HG03342 (cell line): ENCODE measurements around the gene SERPINA6.
"Not testable (repeated sequence)": the region's sequence is repeated elsewhere in the genome, so short reads cannot be mapped to it uniquely, and the experiment has no call there.

ENCODE experiments used
- ATAC-seq: cut with Tn5 transposase; IDR thresholded peaks from one replicate; pipeline ENCODE4 v1.9.1; 2021; ENCODE audit warnings: mild to moderate bottlenecking, moderate library complexity; ENCODE audit not compliant: unreplicated experiment

Gene SERPINA6

DNA sequence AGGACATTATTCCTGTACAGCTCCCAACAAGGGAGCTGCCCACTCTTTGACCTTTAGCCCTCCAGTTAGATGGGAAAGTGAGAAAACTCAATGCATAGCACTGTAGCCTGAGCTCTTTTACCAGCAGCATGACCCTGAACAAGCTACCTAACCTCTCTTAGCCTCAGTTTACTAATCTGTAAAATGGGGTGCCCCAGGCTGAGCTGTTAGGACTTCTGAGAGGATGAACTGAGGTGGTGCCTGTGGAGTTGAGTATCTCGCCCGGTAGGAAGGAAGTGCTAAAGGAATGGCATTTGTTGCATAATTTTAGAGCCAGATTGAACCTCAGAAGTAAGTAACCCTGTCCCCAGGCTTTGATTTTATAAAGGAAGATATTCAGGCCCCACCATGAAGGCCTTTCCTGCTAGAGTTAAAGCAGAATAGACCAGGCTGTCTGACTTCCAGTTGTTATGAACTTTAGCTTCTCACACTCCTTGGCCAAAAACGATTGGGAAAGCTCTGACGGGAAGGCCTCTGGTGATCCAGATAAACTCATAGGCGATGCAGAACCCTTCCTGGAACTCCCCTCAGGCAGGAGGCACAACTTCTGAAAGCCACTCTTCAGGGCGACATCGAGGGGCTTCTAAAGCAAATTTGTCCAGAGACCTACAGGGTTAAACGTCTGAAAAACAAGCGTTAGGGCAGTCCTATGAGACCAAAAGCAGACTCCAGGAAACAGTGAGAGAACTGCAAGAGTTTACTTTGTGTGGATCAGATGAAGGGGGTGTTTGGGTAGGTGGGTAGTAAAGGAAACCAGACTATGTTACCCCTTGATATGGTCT, 27.6 kb downstream of the SERPINA6 start:
- no peak for ATAC-seq

DNA sequence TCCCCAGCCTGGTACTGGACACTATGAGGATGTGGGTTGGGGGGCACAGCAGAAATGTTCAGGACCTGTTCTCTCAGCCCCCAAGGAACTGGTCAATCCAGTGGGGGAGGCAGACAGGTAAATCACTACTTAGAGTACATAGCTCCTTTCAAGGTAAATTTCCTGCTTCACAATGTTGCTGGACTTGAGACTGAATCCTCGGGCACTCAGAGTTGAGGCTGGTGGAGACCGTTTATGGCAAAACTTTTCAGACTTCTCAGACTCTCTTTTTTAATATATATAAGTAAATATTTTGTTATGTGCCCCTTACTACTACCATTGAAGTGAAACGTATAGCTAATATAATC, 29.6 kb downstream of the SERPINA6 start:
- ATAC-seq, result no peak

DNA sequence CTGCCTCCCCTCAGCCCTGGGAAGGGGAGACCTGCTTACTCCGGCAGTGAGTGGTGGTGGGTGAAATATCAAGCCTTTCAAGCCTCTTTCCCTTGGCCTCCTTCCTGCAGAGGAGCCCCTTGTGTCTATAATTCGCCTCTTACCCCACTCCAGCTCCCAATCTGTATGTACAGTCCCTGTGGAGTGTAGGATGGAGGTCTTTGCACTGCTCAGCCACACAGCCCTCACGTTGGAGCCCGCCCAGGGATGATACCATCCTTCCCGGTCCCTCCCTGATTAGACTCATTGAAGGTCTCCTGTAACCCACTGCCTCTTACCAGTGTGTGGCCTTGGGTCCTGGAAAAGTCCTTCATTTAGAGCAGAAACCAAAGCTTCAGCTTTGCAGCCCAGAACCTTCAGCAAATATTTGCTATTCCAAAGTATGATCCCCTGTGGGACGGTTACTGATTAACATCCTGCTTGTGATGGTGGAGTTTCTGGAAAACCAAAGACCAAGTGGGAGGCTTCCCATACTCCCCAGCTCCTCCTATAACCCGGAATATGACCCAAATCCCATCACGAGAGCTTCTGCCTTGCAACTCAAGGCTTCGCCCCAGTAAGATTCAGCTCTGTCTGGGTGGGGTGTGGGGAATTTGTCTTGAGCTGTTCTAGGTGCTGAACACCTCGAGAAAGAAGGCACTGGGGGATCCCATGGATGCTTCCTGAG, 30.1 kb downstream of the SERPINA6 start, which contains the start of gene SERPINA10:
TSS of gene SERPINA10 (minus strand) at position 397 of the 706 bp plus-strand sequence. CDS start 2,675 bp downstream, outside the sequence.
- ATAC-seq, result no peak

DNA sequence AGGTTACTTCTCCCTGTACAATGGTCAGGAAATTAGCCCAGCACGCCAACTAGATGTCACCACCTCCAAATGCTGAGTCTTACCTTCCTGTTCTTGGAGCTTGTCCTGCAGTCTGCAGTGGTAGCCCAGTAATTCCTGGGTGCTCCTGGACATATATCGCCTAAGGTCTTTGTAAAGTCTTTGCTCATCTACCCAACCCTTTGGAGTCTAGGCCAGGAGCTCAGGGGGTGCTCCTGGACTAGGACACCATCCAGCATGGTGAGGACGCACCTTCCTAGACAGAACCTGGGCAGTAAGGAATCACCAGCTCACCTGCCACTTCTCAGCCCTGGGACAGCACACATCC, 30.6 kb downstream of the SERPINA6 start:
- no peak for ATAC-seq

DNA sequence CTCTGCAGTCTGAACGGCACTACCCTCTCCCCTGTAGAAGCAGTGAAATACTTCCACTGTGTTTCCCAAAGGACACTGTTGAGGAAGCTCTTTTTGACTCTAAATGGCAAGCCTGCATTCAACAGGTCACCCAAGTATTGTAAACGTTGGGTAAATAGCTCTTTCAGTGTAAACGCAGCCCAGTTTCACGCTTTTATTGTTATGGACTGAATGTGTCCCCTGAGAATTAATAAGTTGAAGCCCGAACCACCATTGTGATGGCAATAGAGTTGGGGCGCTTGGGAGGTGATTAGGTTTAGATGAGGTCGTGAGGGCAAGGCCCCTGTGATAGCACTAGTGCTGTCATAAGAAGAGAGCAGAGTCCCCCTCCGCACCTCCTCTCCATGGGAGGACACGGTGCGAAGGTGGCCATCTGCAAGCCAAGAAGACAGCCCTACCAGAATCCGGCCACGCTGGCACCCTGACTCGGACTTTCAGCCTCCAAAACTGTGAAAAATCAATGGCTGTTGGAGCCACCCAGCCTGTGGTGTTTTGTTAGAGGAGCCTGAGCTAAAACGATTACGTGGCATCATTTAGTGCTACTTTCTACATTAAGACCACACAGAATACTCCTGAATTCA, 31.1 kb downstream of the SERPINA6 start:
- ATAC-seq, result no peak

DNA sequence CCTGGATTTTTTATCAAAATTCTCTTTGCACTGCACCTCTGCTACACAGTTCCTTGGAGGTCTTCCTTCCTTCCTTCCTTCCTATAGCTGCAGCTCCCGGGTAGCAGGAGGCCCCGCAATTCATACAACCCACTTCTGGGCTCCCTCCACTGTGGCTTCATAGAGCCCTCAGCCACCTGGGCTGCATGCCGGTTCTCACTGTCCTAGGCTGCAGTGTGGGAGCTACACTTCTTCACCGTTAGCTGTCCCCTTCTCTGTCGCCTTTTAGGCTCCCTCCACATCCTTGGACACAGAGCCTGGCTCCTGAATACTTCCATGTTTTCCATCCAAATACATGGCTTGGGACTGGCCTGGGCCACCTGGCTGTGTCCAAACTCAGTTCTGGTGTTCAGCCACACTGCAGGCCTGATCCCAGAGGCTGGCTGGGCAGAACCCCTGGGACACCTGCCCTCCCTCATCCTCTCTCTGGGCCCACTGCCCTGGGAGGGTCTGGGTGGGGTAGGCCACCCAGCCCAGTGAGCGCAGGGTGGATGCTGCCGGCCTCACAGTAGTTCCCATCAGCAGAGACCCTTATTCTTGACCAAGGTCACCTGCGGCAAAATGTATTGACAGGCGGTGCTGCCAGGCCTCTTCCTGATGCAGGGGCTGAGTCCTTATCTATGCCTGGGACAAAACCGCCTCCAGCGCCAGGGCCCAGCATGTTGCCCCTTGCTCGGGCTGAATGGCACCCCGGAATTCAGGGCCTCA, 31.8 kb downstream of the SERPINA6 start:
- ATAC-seq, result no peak

DNA sequence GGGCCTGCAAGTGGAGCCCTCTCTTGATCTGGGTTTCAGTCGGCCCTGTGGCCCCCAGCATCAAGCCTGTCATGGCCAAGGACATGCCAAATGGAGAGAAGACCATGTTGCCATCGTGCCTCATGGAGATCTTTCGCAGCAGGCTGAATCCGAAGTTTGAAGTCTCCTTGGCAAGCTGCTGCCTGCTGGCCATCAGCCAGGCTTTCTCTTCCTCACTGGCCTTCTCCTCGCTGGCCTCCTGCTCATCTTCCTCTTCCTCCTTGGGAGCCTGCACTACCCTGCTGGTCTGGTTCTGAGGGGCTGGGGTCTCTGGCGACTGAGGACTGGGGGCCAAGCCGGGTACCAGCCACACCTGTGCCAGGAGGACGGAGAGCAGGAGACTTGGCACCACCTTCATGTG, 32.9 kb downstream of the SERPINA6 start:
- no peak for ATAC-seq

DNA sequence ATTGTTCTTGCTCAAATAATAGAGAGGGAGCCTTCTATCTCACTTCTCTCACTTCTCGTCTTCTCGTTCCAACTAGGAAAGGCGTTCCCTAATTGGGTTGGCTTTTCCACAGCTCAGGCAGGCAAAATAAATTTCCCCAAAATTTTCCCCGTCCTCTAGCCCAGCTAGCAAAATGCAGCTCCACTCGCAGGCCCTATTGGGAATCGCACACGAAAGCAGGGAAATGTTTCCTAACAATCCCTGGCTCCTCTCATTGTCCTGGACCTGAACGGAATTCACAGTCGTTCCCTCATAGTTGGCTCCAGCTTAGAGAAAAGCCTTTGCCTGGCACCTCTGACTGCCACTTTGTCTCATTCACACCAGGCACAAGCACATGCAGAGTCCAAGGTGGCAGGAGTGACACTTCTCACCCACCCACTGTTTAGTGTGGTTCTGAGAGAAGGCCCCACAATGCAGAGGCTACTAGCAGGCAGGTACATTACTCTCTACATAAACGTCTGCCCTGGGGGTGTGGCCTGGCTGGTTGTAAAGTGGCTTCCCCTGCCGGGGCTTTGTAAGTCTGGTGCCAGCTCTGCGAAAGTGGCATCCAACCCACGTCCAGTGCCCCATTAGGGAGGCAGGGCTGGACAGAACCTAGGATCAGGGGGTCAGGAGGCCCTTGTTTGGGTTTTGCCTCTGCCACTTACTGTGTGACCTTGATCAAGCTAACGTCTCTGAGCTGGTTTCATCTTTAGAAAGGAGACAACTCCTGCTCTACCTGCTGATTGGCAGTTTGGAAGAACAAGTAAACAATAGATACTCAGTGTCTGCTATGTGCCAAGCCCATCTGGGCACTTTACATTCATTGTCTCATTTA, 34.3 kb downstream of the SERPINA6 start:
- no peak for ATAC-seq

DNA sequence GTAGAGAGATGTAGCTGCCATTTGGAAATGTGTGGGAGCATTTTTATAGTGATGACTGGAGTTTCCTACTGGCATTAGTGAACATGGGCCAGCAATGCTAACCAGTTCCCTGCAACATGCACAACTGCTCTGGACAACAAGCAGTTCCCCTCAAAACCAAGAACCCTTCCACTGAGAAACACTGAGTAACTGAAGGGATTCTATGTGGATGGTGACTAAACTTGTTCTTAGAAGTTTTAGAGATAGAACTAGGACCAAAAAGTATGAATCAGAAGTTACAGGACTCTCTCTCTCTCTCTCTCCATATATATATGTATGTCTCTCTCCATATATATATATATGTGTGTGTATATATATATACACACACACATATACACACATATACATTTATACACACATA, 38.0 kb downstream of the SERPINA6 start:
- no peak for ATAC-seq

DNA sequence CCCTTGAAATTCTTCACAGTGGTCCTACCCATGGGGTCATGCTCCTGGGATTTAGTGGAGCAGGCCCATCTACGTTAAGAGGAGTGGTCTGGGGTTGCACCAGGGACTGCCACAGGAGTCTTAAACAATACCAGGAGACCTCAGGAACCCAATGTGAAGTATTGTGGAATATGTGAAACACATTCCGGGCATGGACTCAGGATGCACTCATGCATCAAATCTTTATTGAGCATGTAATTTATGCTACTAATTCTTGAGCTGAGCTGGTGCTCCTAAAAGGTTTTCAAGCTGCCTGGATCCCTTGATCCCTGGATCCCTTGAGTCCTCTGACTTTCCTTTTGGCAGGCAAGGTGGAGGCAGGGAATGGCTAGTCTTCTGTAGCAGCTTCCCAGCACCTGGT, 38.9 kb downstream of the SERPINA6 start:
- no peak for ATAC-seq

DNA sequence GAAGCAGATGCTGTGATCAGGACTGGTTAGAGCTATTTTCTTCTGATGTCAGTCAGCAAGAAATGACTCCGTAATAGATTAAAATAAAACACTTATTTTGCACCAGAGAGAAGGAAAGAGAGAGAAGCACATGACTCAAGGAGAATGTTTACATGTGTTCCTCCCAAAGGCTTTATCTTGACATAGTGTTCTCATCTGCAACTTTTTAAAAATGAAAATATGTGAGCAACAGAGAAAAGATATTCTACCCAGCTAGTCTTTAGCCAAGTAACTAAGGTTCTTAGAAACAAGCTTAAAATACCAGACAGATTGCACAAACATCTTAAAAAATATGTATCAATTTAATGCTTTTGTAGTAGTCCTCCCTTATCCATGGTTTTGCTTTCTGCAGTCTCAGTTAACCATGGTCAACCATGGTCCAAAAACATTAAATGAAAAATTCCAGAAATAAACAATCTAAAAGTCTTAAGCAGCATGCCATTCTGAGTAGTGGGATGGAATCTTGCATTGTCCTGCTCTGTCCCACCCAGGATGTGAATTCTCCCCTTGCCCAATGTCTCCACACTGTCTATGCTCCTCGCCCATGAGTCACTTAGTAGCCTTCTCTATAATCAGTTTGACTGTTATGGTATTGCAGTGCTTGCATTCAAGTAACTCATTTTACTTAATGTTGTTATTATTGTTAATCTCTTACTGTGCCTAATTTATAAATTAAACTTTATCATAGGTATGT, 40.0 kb downstream of the SERPINA6 start:
- no peak for ATAC-seq

DNA sequence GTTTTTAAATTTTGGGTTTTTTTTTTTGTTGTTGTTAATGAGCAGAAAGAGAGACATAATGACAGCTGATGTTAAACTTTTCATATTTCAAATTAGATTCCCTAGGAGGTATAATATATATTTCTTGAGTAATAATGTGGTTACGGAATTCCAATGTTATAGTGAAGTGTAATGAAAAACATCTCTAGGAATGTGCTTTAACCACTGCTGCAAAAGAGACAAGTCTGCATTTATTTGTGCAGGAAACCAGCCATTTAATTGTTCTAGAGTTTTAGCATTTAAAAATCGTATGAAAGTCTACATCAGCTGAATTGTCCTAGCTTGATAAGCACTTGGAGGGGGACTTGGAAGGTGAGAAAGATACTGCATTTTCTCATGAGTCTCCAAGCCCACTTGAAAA, 44.4 kb downstream of the SERPINA6 start:
- ATAC-seq, result no peak

DNA sequence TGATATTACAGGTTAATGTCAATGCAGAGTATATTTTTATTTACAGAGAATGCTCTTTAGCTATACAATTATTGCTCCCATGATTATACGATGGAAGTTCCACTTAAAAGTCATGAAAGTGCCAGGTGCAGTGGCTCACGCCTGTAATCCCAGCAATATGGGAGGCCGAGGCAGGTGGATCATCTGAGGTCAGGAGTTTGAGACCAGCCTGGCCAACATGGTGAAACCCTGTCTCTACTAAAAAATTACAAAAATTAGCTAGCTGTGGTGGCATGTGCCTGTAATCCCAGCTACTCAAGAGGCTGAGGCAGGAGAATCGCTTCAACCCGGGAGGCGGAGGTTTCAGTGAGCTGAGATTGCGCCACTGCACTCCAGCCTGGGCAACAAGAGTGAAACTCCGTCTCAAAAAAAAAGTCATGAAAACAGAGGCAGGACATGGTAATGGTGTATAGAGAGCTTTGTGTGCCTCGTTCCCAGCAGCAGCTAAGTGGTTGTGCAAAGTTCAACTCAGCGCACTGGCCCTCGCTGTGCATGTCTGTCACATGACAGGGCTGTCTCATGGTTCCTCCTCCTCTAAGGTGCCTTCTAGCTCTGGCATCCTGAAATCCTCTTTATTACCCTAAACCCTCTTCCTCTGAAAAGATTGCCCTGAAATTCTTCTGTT, 46.1 kb downstream of the SERPINA6 start:
- not testable (repeated sequence) for ATAC-seq

DNA sequence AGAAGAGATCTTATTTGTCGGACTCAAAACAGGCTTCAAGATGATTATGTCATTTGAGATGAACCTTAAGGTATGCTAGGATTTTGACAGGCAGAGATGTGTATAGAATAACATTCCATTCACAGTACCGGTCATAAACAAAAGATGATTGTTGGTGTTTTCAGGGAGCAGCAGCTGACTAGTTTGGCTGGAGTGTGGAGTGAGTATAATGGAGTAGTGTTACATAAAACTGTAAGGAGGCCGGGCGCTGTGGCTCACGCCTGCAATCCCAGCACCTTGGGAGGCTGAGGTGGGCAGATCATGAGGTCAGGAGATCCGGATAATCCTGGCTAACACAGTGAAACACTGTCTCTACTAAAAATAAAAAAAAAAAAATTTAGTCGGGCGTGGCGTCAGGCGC, 54.0 kb downstream of the SERPINA6 start:
- ATAC-seq, result no peak

DNA sequence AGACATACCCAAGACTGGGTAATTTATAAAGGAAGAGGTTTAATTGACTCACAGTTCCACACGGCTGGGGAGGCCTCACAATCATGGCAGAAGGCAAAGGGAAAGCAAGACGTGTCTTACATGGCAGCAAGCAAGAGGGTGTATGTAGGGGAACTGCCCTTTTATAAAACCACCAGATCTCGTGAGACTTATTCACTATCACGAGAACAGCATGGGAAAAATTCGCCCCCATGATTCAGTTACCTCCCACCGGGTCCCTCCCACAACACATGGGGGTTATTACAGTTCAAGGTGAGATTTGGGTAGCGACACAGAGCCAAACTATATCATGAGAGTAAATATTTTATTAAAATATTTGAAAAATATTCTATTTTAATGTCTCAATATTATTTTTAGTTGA, 54.6 kb downstream of the SERPINA6 start:
- not testable (repeated sequence) for ATAC-seq

DNA sequence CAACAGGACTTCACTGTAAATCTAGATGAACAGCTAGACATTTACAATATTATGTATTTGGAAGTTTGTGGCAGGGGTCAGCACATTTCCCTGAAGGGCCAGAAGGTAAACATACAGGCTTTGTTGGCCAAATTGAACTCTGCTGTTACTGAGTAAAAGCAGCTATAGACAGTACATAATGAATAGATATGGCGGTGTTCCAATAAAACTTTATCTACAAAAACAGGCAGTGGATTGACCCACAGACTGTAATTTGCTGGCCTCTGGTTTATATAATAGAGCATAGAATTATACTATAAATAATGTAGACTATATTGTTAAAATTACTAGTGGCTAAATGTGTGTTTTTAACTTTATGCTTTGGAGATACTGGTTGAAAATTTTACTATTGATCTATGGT, 55.8 kb downstream of the SERPINA6 start:
- no peak for ATAC-seq

DNA sequence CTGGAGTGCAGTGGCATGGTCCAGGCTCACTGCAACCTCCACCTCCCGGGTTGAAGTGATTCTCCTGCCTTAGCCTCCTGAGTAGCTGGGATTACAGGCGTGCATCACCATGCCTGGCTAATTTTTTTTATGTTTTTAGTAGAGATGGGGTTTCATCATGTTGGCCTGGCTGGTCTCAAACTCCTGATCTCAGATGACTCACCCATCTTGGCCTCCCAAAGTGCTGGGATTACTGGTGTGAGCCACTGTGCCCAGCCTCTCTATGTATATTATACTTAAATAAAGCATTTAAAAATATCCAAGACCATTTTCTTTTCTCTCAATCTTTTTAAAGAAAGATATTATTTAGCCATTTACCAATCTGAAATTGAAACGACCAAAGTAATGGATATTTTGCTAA, 58.9 kb downstream of the SERPINA6 start:
- ATAC-seq, result not testable (repeated sequence)
